Hippocampal formation (tissue), 2 donors: ENCODE measurements around the gene ANKRD40CL.
"Not testable (repeated sequence)": the region's sequence is repeated elsewhere in the genome, so short reads cannot be mapped to it uniquely, and the experiment has no call there.

Experiments used
- DNase-seq, 2 donors: peaks; one replicate each; lab custom pipeline; 2025; lab: John Stamatoyannopoulos, UW

Gene ANKRD40CL

DNA sequence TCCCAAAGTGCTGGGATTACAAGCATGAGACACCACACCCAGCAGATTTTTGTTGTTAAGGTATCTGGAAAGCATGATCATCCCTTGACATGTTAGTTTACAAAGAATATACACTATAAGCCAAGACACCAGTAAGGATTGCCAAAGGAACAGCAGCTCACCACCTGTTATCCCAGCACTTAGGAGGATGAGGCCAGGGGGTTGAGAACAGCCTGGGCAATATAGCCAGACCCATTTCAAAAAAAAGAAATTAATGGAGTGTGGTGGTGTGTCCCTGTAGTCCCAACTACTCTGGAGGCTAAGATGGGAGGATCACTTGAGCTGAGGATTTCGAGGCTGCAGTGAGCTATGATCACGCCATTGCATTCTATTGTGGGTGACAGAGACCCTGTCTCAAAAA lies 5.1 kb downstream of the ANKRD40CL start:
- no peak for DNase-seq

DNA sequence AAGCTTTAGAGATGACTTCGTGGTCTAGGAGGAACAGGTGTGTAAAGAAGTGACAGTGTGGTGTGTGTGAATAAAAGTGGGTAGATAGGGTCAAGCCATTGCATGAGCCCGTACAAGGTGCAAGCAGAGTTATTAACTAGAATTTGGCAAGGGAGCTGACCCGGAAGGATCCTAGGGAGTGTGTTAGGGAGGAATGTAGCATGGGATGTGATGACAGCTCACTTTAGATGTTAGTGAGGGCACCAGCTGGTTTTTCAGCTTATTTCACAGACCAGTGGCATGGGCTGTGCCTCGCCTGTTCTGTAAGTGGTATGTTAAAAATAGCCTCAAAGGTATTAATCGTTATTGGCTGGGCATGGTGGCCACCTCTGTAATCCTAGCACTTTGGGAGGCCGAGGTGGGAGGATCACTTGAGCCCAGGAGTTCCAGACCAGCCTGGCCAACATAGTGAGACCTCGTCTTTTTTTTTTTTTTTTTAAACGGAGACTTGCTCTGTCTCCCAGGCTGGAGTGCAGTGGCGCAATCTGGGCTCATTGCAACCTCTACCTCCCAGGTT lies 8.3 kb downstream of the ANKRD40CL start:
- no peak for DNase-seq

DNA sequence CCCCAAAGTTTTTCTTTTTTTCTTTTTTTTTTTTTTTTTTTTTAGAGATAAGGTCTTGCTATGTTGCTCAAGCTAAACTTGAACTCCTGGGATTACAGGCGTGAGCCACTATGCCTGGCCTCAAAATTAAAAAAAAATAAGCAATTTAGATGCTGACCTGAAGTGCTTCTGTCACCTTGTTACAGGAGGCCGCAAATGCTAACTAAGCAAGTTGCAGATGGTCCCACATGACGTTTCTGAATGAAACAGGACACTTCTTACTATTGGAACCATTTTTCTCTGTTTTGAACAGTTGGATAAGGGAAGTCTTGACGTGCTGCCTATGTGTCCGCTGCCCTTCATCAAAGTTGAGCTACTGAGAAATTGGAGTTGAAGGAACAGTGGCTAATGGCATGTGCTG lies 8.8 kb downstream of the ANKRD40CL start:
- no peak for DNase-seq

DNA sequence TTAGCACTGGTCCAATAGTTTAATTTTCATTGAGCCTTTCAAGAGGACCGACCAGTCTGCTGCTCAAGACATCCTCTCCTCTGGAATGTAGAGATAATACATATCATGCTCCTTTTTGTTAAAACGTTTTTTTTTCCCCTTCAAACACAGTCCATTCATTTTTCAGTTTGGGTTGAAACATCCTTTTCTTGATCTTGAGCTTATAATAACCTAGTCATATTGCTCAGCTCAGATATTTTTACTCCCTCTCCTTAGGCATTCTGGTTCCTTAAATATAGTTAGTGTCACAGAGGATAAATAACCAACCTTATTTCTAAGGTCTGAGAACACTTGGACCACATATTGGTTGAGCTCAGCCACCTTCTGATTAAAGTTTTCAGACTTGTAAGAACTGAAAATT lies 12.8 kb downstream of the ANKRD40CL start:
- DNase-seq, result no peak

DNA sequence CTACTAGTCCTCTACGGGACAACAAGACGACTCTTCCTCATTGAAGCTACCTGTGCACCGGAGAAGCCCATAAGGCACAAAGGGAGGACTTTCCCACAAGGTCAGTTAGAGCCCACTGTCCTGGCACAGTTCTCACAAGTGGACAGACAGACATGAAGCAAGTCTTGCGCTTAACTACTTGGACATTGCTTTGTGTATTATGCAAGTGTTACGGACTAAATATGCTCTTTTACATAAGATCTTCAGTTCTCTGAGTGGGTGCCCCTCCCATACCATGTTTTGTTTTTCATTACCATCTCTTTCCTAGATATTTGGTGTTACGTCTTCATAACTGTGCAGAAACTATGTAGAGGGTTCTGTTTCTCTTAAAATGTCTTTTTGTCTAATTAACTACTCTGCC lies 18.1 kb downstream of the ANKRD40CL start:
- DNase-seq, result no peak

DNA sequence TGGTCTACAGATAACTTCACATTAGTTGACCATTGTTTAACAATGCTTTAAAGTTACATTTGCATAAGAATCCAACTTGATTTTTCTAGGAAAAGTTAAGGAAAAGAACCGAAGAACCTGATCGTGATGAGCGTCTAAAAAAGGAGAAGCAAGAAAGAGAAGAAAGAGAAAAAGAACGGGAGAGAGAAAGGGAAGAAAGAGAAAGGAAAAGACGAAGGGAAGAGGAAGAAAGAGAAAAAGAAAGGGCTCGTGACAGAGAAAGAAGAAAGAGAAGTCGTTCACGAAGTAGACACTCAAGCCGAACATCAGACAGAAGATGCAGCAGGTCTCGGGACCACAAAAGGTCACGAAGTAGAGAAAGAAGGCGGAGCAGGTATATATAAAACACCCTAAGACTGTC lies 21.7 kb downstream of the ANKRD40CL start:
- DNase-seq, result no peak

DNA sequence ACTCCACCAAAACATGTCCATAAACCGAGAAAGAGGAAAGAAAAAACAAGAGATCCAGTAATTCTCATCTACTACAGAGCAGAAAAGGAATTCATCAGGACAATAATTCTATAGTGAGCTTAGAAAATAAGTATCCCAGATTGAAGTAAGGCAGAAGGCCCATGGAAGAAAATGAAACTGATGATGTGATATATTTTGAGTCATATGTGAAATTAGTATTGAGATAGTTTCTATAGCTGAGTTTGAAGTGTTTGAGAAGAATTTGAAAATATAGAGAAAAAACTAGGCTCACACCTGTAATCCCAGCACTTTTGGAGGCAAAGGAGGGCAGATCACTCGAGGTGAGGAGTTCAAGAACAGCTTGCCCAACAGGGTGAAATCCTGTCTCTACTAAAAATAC lies 28.2 kb downstream of the ANKRD40CL start:
- DNase-seq, result no peak

DNA sequence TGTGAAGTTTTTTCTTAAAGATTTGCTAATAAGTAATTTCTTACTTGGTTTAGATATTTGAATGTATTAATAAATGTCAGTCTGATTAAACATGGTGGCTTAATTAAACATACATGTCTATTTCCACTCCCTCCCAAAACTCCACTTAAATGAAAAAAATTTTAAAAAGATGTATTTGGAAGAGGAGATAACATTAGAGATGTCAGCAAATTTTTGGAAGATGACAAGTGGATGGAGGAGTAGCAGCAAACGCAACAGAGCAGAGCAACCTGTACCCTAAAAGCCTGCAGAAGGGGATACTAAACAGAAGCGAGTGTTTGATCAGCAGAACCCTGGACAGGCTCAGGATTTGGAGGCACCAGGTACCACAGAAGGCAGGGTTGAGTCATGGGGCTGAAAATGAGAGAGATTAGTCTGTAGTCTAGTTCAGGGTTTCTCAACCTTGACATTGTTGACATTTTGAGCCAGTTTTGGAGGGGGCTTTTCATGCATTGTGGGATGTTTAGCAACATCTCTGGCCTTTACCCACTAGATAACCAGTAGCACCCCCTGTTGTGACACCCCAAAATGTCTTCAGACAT lies 30.1 kb downstream of the ANKRD40CL start:
- DNase-seq, result no peak

DNA sequence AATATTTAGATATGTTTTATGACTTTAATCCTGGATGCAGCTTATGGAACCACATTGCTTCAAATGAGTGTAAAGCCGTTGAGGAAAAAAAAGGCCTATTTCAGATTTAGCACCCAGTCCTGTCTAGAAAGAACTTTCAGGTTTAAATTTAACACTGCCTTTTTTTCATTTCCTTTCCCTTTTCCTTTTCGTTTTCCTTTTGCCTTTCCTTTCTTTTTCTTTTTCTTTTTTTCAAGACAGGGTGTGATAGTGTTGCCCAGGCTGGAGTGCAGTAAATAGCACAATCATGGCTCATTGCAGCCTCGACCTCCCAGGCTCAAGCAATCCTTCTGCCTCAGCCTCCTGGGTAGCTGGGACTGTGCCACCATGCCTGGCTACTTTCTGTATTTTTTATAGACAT lies 32.0 kb downstream of the ANKRD40CL start:
- DNase-seq, result no peak

DNA sequence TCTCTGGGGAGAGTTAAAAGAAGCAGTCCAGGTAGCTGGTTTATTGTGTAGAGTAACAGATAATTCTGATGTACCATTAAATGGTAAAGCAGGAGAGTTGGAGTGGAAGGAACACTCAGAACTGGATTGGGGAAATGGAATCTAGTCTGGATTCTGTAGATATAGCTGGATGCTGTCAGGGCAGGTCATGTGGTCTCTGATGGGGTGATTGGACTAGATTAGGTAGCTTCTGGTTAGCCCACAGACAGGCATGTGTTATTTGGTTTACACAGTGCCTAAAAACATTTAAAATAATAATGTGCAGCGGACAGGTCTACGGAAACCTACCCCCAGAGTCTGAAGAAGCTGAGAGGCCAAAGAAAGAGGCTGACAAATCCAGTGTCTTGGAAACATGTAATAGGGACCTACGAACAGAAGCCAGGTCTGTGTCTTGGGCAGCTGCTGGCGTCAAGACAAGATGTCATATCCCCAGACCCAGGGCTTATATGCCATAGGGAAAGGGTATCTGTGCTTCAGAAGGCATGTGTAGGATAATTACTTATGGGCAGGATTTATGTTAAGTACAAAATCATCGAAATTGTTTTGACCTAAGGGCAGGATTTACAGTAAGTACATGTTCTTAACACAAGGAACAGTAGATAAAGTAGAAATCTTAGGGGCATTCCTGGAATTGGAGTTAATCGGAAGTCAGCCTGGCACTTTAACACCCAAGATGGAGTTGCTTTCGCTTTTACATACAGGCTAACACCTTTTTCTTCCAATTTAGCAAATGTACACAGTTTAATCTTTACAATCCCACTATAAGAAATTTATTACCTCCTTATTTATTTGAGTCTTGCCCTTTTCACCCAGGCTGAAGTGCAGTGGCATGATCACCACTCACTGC lies 35.5 kb downstream of the ANKRD40CL start:
- no peak for DNase-seq

DNA sequence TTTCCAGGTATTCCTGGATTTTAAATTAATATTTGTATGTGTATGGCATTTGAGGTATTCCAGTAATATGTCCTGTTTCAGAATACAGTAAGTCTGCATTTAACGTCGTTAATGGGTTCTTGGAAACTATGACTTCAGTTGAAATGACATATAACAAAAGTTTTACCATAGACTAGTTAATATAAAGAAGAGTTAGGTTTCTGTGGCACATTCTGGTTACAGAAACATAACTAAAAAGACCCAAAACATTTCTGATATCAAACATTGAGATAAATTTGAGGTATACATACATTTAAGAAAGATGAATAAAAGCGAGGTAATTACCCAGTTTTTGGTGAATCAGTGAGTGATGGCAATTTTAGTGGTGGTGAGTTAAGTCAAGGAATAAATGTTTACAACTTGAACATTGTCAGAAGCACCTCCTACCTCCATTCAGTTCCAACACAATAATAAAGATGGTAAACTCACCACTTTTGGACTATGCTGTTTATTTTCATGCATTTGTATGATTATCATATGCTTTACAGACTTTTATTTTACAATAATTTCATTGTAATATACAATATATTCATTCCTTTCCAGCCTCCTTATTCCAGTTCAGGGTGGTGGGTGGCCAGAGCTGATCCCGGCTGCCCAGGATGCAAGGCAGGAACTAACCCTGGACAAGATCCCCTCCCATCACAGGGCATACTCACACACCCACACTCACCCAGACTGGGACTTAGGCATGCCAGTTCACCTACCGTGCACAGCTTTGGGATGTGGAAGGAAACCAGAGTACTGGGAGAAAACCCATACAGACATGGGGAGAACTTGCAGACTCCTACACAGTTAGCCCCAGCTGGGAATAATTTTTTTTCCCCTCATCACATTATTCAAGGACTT lies 38.2 kb downstream of the ANKRD40CL start:
- no peak for DNase-seq

DNA sequence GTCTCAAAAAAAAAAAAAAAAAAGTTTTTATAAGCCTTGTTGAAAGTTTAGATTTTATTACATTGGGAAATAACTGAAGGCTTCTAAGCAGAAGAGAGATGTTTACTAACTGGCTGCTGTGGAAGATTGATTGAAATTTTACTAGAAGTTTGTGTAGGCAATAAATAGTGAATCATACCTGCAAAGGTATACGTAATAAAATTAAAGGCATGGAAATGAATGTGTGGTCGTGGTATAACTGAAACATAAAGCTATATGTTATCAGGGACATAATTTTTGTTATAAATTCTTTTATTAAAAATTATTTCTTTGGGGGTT lies 39.2 kb downstream of the ANKRD40CL start:
- no peak for DNase-seq

DNA sequence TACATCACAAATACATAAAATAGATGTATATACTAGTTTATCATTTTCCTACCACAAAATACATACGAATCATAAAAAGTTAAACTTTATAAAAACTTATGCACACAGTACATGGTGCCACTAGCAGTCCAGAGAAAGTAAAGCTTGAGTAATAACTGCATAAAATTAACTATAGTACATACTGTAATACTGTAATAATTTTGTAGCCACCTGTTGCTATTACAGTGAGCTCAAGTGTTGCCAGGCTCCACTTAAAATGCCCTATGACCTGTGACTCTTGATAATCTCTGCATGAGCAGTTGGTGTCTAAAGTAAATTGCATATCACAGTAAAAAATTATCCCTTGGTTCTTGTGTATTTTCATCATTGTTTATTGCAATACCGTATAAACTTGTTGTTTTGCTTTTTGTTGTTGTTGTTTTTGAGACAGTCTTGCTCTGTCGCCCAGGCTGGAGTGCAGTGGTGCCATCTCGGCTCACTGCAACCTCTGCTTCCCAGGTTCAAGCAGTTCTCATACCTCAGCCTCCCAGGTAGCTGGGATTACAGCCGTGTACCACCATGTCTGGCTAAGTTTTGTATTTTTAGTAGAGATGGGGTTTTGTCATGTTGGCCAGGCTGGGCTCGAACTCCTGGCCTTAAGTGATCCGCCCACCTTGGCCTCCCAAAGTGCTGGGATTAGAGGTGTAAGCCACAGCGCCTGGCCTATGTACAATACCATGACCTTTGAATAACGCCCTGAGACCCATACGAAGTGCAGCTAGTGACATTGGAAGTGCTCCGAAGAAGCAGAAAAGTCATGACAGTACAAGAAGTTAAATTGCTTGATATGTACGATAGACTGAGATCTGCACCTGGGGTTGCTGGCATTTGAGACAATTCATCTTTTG lies 41.3 kb downstream of the ANKRD40CL start:
- no peak for DNase-seq

DNA sequence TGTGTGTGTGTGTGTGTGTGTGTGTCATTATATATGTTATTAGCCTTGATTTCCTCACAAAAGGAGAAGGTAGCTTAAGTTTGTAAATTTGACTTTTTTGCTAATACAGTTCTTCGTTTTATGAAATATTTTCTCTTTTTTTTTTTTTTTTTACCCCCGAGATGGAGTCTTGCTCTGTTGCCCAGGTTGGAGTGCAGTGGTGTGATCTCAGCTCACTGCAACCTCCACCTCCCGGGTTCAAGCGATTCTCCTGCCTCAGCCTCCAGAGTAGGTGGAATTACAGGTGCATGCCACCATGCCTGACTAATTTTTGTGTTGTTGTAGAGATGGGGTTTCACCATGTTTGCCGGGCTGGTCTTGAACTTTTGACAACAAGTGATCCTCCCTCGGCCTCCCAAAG lies 42.7 kb downstream of the ANKRD40CL start:
- DNase-seq, result not testable (repeated sequence)

DNA sequence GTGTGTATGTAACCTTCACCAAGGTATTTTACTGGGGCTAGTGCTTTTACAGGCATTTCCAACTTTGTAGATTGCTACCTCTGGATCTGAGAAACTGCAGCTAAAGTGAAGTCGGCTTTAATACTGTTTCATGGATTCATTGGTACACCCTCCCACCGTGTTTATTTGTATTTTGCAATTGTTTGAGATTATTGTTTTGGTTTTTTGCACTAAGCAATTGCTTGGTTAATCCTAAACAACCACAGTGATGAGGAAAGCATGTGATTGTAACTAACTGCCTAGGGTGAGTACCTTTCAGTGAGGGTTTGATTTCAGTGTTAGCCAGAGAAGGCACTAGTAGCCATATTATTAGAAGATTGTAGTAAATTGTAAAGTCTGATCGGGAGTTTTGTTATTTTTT lies 44.6 kb downstream of the ANKRD40CL start:
- DNase-seq, result no peak

DNA sequence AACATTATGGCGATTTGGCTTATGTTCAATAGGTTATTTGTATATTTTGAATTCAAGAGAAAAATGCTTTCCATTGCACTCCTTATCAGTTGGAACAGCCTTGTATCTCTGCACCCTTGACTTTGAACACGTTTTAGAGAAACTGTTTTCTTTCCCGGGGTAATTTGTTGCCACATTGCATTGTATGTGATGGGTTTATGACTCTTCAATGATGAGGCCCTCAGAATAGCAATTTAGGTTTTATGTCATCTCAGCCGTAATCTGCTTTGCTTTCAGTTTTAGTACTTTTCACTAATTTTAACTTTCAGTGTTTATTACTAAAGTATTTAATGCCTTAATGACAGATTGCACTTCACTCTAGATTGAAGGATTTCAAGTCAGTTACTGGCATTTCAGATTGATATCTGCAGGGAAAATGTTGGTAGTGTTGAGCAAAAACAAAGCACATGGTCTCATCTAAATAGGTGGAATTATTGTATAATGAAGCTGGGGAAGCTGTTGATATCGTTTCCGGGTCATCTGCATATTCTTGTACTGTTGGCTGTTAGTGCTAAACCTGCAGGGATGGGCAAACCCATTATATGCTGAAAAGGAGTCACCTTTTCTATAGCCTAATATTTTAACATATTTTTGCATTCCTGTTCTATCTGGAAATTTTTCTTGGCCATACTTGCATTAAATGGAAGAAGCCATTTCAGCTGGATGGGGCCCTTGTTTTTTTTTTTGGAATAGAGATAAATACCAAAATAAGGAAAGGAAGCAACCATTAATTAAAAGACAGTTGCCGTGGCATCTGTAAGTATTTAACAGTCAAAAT lies 45.9 kb downstream of the ANKRD40CL start:
- DNase-seq, result no peak

DNA sequence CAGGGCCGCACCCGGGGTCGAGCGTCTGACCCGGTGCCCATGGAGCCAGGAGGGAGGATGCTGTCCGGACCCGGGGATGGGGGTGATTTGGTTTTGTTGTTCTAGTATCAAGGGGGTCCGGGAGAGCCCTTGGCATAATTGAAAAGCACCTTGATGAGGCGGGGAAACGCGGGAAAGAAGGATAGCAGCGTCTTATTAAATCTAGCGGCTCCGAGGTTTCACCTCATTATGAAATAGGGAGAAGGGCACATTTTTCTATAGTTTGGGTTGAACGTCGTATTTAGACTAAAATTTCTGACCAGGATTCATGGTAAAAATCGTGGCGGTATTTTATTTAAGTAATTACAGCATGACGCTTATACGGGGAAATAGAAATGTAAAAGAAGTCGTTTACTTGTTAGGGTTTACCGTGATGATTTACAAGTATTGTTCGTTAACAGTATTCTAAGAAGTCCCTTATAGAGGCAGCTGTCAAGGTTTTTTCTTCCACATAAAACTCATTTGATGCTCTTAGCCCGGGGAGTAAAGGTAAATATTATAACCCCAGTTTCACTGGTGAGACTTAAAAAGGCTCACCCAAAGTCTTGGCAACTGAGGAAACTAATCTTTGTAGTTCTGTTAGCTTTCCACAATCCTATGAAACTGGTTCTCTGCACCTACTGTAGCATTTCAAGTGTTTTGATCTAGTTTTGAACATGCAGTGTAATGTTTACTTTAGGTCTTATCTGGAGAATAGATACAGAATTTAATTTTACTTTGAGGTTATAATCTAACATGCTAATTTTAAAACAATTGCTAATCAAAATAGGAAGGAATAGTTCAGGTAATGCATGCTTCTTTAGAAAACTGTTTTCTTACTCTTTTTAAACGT lies 47.2 kb downstream of the ANKRD40CL start:
- DNase-seq, result no peak

DNA sequence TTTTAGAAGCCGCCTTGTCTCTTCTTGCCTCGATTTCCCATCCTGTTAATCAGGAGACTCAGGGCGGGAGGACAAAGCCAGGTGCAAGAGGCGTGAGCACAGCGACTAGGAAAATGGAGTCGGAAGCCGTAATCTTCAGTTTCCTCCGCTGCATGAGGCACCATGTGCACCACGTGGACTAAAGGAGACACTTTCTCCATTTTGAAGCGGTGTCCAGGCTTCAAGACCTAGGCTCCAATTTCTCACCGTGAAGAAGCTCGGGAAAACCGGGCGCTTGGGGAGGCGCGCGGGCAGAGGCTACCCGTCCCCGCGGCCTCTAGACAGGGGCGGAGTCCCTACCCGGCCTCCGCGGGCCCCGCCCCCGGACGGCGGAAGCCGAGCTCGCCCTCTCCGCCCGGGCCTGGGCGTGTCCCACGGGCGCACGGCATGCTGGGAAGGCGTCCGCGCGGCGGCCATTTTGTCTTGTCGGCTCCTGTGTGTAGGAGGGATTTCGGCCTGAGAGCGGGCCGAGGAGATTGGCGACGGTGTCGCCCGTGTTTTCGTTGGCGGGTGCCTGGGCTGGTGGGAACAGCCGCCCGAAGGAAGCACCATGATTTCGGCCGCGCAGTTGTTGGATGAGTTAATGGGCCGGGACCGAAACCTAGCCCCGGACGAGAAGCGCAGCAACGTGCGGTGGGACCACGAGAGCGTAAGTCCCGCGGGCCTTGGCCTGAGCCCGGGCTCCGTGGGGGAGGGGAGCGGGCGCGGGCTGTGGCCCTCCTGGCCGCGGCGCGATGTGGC lies 48.0 kb downstream of the ANKRD40CL start, which contains the start of gene LUC7L3:
Gene LUC7L3, plus strand, starts transcription at position 460 of the 780 bp plus-strand sequence. Its CDS starts 130 bp downstream, at position 590.
- peak; percentile 73 to 90 for DNase-seq

DNA sequence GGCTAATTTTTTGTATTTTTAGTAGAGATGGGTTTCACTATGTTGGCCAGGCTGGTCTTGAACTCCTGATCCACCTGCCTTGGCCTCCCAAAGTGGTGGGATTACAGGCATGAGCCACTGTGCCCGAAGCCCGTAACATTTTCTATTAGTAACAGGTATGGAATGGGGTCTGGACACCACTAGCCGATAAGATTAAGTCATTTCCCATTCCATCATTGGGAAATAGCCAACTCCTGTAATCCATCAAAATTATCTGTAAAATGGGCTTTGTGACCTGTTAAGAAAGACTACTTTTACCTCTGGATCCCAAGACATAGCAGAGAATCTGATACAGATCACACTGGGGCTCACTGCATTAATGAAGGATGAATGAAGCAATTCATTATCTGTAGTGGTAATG lies 51.8 kb downstream of the ANKRD40CL start:
- no peak for DNase-seq
